Measurements from ENCODE around the gene FHIT.

The FHIT gene

GRCh38 chr3:60523536-60523935 is 727.7 kb downstream of the FHIT start:
- intact Hi-C loops (cut with DNase I; ENCODE audit: low total_unique reads): no loop called here
- DNase-seq: no peak

GRCh38 chr3:60517134-60517533 is 734.1 kb downstream of the FHIT start:
- intact Hi-C loops (cut with DNase I; ENCODE audit: low total_unique reads): no loop called here
- H3K4me1 ChIP-seq: no peaks in the 10 kb centered on the region
- DNase-seq: no peak
- H3K9me3 ChIP-seq: no peaks in the 10 kb centered on the region
- H3K4me3 ChIP-seq: no peak overlapping the region
- no peak overlapping the region for H3K27ac ChIP-seq
- TF ChIP-seq CTCF (IDR thresholded peaks at IDR 0.05): no peak
- no peaks in the 10 kb centered on the region for H3K36me3 ChIP-seq
- H3K27me3 ChIP-seq: no peaks in the 10 kb centered on the region

More at GRCh38 chr3:60523536-60523935, 727.7 kb downstream of the FHIT start:
- TF ChIP-seq CTCF (IDR thresholded peaks at IDR 0.05): no peak
- Histone ChIP-seq H3K36me3 (no peaks in the 10 kb centered on the region), H3K9me3 (no peaks in the 10 kb centered on the region), H3K27ac (no peak overlapping the region), H3K27me3 (no peaks in the 10 kb centered on the region), H3K4me3 (no peak overlapping the region), H3K4me1 (no peaks in the 10 kb centered on the region)

GRCh38 chr3:60514866-60515265 is 736.4 kb downstream of the FHIT start:
- no peak for TF ChIP-seq CTCF (IDR thresholded peaks at IDR 0.05)
- H3K4me3 ChIP-seq: no peak overlapping the region
- intact Hi-C loops (cut with DNase I; ENCODE audit: low total_unique reads): no loop called here
- no peaks in the 10 kb centered on the region for H3K4me1 ChIP-seq
- DNase-seq: no peak
- no peak overlapping the region for H3K27ac ChIP-seq
- H3K36me3 ChIP-seq: no peaks in the 10 kb centered on the region
- H3K27me3 ChIP-seq: no peaks in the 10 kb centered on the region
- no peaks in the 10 kb centered on the region for H3K9me3 ChIP-seq

- Histone ChIP-seq H3K4me1 (no peaks in the 10 kb centered on the region), H3K4me3 (no peak overlapping the region), H3K27ac (no peak overlapping the region), H3K27me3 (no peaks in the 10 kb centered on the region), H3K36me3 (no peaks in the 10 kb centered on the region), H3K9me3 (no peaks in the 10 kb centered on the region)
- no peak for DNase-seq
- intact Hi-C loops (cut with DNase I; ENCODE audit: low total_unique reads): no loop called here
- TF ChIP-seq CTCF (IDR thresholded peaks at IDR 0.05): no peak
Measured at GRCh38 chr3:60514085-60514649, 737.1 kb downstream of the FHIT start.

- Histone ChIP-seq H3K27me3 (no peaks in the 10 kb centered on the region), H3K36me3 (no peaks in the 10 kb centered on the region), H3K27ac (no peak overlapping the region), H3K4me3 (no peak overlapping the region), H3K4me1 (no peaks in the 10 kb centered on the region), H3K9me3 (no peaks in the 10 kb centered on the region)
- intact Hi-C loops (cut with DNase I; ENCODE audit: low total_unique reads): no loop called here
- no peak for DNase-seq
- TF ChIP-seq CTCF (IDR thresholded peaks at IDR 0.05): no peak
Measured at GRCh38 chr3:60513241-60513640, 738.0 kb downstream of the FHIT start.

DNA sequence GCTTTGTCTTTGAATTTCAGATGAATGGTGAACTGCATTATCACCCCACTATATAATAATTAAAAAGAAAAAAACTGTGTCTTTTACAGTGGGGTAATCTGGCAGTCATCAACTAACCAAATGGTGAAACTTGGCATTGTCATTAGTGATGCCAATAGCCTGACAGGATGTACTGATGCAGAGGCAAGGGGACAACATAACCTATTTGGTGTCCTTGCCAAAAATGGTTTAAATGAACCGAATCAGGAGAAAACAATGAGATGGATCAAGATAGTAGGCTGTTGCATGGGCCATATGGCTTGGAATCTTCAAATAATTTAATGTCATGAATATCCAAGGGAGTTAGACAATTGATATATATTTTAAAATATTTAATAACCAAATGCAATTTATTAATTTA is 738.7 kb downstream of the FHIT start:
- intact Hi-C loops (cut with DNase I; ENCODE audit: low total_unique reads): no loop called here
- H3K27me3 ChIP-seq: no peaks in the 10 kb centered on the region
- no peaks in the 10 kb centered on the region for H3K4me1 ChIP-seq
- no peaks in the 10 kb centered on the region for H3K9me3 ChIP-seq
- TF ChIP-seq CTCF (IDR thresholded peaks at IDR 0.05): no peak
- no peaks in the 10 kb centered on the region for H3K36me3 ChIP-seq
- no peak overlapping the region for H3K4me3 ChIP-seq
- DNase-seq: no peak
- H3K27ac ChIP-seq: no peak overlapping the region

Measured in tibial artery (tissue), 4 donors.